ENCODE results near the gene USP2. TPM values are rescaled to one million over a fixed set of nuclear protein-coding genes. Genes with fewer than 3 reads are reported as not detected.

Gene USP2
- total RNA-seq, 1 experiment from 2014 or later: 14.4 TPM

- BruUV-seq (replicated peaks): TSS peak; percentile 72
- H3K27me3 ChIP-seq (replicated peaks; ENCODE audit: control insufficient read depth, insufficient read depth, low read length): no peaks in the 10 kb centered on the region; the same call in 1 of the 2 replicates
- peak in 1 of 2 experiments; percentile 45 for DNase-seq
- Mint-ChIP-seq H3K4me3 (ENCODE audit: unreplicated experiment) (peak overlapping the region; percentile 82), H3K36me3 (ENCODE audit: insufficient read depth, unreplicated experiment) (peaks cover 22% of the 10 kb centered on the region), H3K27me3 (ENCODE audit: insufficient read depth, unreplicated experiment) (peaks cover 4% of the 10 kb centered on the region), H3K4me1 (ENCODE audit: low read depth, unreplicated experiment) (peaks cover 29% of the 10 kb centered on the region), H3K9me3 (ENCODE audit: unreplicated experiment) (no peaks in the 10 kb centered on the region), H3K27ac (ENCODE audit: unreplicated experiment) (peak overlapping the region; percentile 99)
- peaks cover 36% of the 10 kb centered on the region for H3K4me1 ChIP-seq
- H3K4me3 ChIP-seq (ENCODE audit: low read depth, low read length): peak overlapping the region; percentile 77
- CTCF ChIA-PET: interaction anchor here (1.1 kb wide), 1 partner anchor 129 kb away, joined by 4 read pairs; the partner anchor contains the start of gene CBL
- TF ChIP-seq, protein P1, sequence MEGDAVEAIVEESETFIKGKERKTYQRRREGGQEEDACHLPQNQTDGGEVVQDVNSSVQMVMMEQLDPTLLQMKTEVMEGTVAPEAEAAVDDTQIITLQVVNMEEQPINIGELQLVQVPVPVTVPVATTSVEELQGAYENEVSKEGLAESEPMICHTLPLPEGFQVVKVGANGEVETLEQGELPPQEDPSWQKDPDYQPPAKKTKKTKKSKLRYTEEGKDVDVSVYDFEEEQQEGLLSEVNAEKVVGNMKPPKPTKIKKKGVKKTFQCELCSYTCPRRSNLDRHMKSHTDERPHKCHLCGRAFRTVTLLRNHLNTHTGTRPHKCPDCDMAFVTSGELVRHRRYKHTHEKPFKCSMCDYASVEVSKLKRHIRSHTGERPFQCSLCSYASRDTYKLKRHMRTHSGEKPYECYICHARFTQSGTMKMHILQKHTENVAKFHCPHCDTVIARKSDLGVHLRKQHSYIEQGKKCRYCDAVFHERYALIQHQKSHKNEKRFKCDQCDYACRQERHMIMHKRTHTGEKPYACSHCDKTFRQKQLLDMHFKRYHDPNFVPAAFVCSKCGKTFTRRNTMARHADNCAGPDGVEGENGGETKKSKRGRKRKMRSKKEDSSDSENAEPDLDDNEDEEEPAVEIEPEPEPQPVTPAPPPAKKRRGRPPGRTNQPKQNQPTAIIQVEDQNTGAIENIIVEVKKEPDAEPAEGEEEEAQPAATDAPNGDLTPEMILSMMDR (IDR thresholded peaks at IDR 0.05; ENCODE audit: insufficient read depth in 1 of 2, low read depth in 1 of 2, low read length in 1 of 2, severe bottlenecking in 1 of 2, unreplicated experiment in 1 of 2): no peak
- intact Hi-C loops (cut with micrococcal nuclease; ENCODE audit: unreplicated experiment): no loop called here
- POLR2A ChIA-PET: interaction anchor here (0.5 to 0.6 kb wide), 3 partner anchors 25 to 776 kb away, joined by 3 to 11 read pairs (median 3); no protein-coding TSS in a partner anchor
- H3K9me3 ChIP-seq: no peaks in the 10 kb centered on the region
- H3K36me3 ChIP-seq (ENCODE audit: control insufficient read depth, insufficient read depth, low read length): peaks cover 3% of the 10 kb centered on the region; the same call in 1 of the 2 replicates
These were observed 46.3 kb downstream of the USP2 start for GRCh38 chr11:119335091-119335654.

- Mint-ChIP-seq H3K27me3 (ENCODE audit: insufficient read depth, unreplicated experiment) (peaks cover 4% of the 10 kb centered on the region), H3K4me1 (ENCODE audit: low read depth, unreplicated experiment) (peaks cover 29% of the 10 kb centered on the region), H3K36me3 (ENCODE audit: insufficient read depth, unreplicated experiment) (peaks cover 22% of the 10 kb centered on the region), H3K27ac (ENCODE audit: unreplicated experiment) (peak within 1 kb of the TSS; percentile 99), H3K4me3 (ENCODE audit: unreplicated experiment) (peak within 1 kb of the TSS; percentile 82), H3K9me3 (ENCODE audit: unreplicated experiment) (no peaks in the 10 kb centered on the region)
- peaks cover 28% of the 10 kb centered on the region for H3K4me1 ChIP-seq
- ChIA-PET CTCF (interaction anchor here (0.5 to 1.3 kb wide), 9 partner anchors 11 to 213 kb away, joined by 3 to 14 read pairs (median 3); partner anchors contain the start of genes CBL, HINFP and USP2), POLR2A (interaction anchor here (0.5 to 1.3 kb wide), 6 partner anchors 24 to 50 kb away, joined by 3 to 15 read pairs (median 6); partner anchors contain the start of gene USP2)
- peaks cover 3% of the 10 kb centered on the region; the same call in 1 of the 2 replicates for H3K36me3 ChIP-seq (ENCODE audit: control insufficient read depth, insufficient read depth, low read length)
- intact Hi-C loops (cut with micrococcal nuclease; ENCODE audit: unreplicated experiment): loop anchor here (1.0 kb wide), 2 partner anchors 13 to 27 kb away; no protein-coding TSS in a partner anchor
- TF ChIP-seq, protein P1 (IDR thresholded peaks at IDR 0.05; ENCODE audit: insufficient read depth in 1 of 2, low read depth in 1 of 2, low read length in 1 of 2, severe bottlenecking in 1 of 2, unreplicated experiment in 1 of 2): no peak
- H3K9me3 ChIP-seq: no peaks in the 10 kb centered on the region
- peak within 1 kb of the TSS; percentile 77 for H3K4me3 ChIP-seq (ENCODE audit: low read depth, low read length)
- H3K27me3 ChIP-seq (replicated peaks; ENCODE audit: control insufficient read depth, insufficient read depth, low read length): no peaks in the 10 kb centered on the region; the same call in 1 of the 2 replicates
- peak; percentile 99 for DNase-seq
- no TSS peak for BruUV-seq (replicated peaks)
These were observed 47.1 kb downstream of the USP2 start, which contains the start of gene RNF26 for GRCh38 chr11:119334174-119334930. TSS of gene RNF26 (plus strand) at chr11:119334527. CDS start at chr11:119335123, 596 bp downstream.

- Histone ChIP-seq H3K9me3 (no peaks in the 10 kb centered on the region), H3K4me1 (peaks cover 9% of the 10 kb centered on the region), H3K27me3 (replicated peaks; ENCODE audit: control insufficient read depth, insufficient read depth, low read length) (no peaks in the 10 kb centered on the region), H3K4me3 (ENCODE audit: low read depth, low read length) (no peak overlapping the region), H3K36me3 (ENCODE audit: control insufficient read depth, insufficient read depth, low read length) (peaks cover 3% of the 10 kb centered on the region; the same call in 1 of the 2 replicates)
- Mint-ChIP-seq H3K4me3 (ENCODE audit: unreplicated experiment) (peak overlapping the region; percentile 82), H3K9me3 (ENCODE audit: unreplicated experiment) (no peaks in the 10 kb centered on the region), H3K27me3 (ENCODE audit: insufficient read depth, unreplicated experiment) (peaks cover 4% of the 10 kb centered on the region), H3K4me1 (ENCODE audit: low read depth, unreplicated experiment) (peaks cover 8% of the 10 kb centered on the region), H3K27ac (ENCODE audit: unreplicated experiment) (peak overlapping the region; percentile 99), H3K36me3 (ENCODE audit: insufficient read depth, unreplicated experiment) (peaks cover 17% of the 10 kb centered on the region)
- ChIA-PET CTCF (no interaction called here), POLR2A (no interaction called here)
- DNase-seq: no peak
- BruUV-seq (replicated peaks): no TSS peak
- TF ChIP-seq, protein P1 (IDR thresholded peaks at IDR 0.05; ENCODE audit: insufficient read depth in 1 of 2, low read depth in 1 of 2, low read length in 1 of 2, severe bottlenecking in 1 of 2, unreplicated experiment in 1 of 2): no peak
- intact Hi-C loops (cut with micrococcal nuclease; ENCODE audit: unreplicated experiment): no loop called here
These were observed 49.3 kb downstream of the USP2 start for GRCh38 chr11:119332111-119332765.
